HepG2 (cell line): ENCODE measurements around the gene TP53TG5. TPM values are rescaled to one million over a fixed set of nuclear protein-coding genes. Genes with fewer than 3 reads are reported as not detected.

Experiments used
- ATAC-seq: fragments of 200-7000 bp; cut with Tn5 transposase; 3 replicates; pipeline ENCODE4 v1.9.1; 2020; ENCODE audit warnings: mild to moderate bottlenecking, moderate library complexity
- BruUV-seq: library from RNA; stranded (reverse); fragments of 400-500 nt; replicated peaks from 2 replicates; lab custom pipeline; 2021; lab: Mats Ljungman, UMichigan
- CTCF ChIA-PET: fragments of 300-600 bp; formaldehyde crosslinking; extraction: SDS; loops from one replicate; lab custom pipeline; 2021; ENCODE audit warnings: low total read pairs, inconsistent platforms, low intra/inter-chr PET ratio; lab: Yijun Ruan, JAX
- POLR2A ChIA-PET: fragments of 350-600 bp; sonication (Branson Sonifier 250); formaldehyde crosslinking; loops from one replicate; lab custom pipeline; 2020; ENCODE audit warnings: antibody characterized with exemption, inconsistent platforms; lab: Yijun Ruan, JAX
- DNase-seq: peaks from one replicate; pipeline ENCODE4 v3.0.0-alpha.2; 2015; ENCODE audit warnings: low spot score
- FAIRE-seq: peaks from 3 replicates; lab custom pipeline; 2011; peaks lifted over from hg19 to GRCh38; lab: Jason Lieb, UNC
- H2AFZ ChIP-seq: one replicate; pipeline ENCODE4 v1.6.1; 2011; ENCODE audit warnings: low read length, inconsistent platforms
- H3K27ac ChIP-seq: fragments of 300-600 bp; 3 replicates; pipeline ENCODE4 v1.8.0; 2011; ENCODE audit warnings: mixed run types, mild to moderate bottlenecking, mixed read lengths, low read length, inconsistent platforms; ENCODE audit not compliant: insufficient read depth; ENCODE audit errors: extremely low read length
- H3K27me3 ChIP-seq, 2 experiments: fragments of 200-600 bp in 1 of 2; 2 replicates in 1 of 2; 3 replicates in 1 of 2; pipeline versions ENCODE4 v1.6.0 to v1.8.0; 2011; ENCODE audit warnings: low read length in 2 of 2, mild to moderate bottlenecking in 2 of 2, moderate library complexity in 2 of 2, inconsistent platforms in 1 of 2; ENCODE audit not compliant: insufficient read depth in 2 of 2, control insufficient read depth in 1 of 2
- H3K36me3 ChIP-seq, 2 experiments: fragments of 200-600 bp in 1 of 2; replicated peaks in 1 of 2; 2 replicates in 1 of 2; 3 replicates in 1 of 2; pipeline versions ENCODE4 v1.5.1 to v1.8.0; 2011; ENCODE audit warnings: low read length in 2 of 2, inconsistent platforms in 1 of 2; ENCODE audit not compliant: insufficient read depth in 2 of 2, control insufficient read depth in 1 of 2
- H3K4me1 ChIP-seq: 2 replicates; pipeline ENCODE4 v1.5.1; 2012; ENCODE audit warnings: low read length, inconsistent platforms; ENCODE audit not compliant: insufficient read depth
- H3K4me2 ChIP-seq: 2 replicates; pipeline ENCODE4 v1.6.0; 2011; ENCODE audit warnings: low read depth, low read length, inconsistent platforms
- H3K4me3 ChIP-seq, 3 experiments: fragments of 200-600 bp in 1 of 3; sonication (generic), shearing (Covaris generic) in 1 of 3; replicated peaks in 1 of 3; 2 replicates each; pipeline ENCODE4 v1.5.1; 2011 to 2016; ENCODE audit warnings: low read length in 3 of 3, inconsistent platforms in 2 of 3, low read depth in 2 of 3, mild to moderate bottlenecking in 2 of 3, control low read depth in 1 of 3, mixed read lengths in 1 of 3; ENCODE audit not compliant: insufficient read depth in 1 of 3
- H3K79me2 ChIP-seq: one replicate; pipeline ENCODE4 v1.6.1; 2011; ENCODE audit warnings: low read length, inconsistent platforms; ENCODE audit not compliant: insufficient read depth
- H3K9ac ChIP-seq: 2 replicates; pipeline ENCODE4 v1.6.0; 2011; ENCODE audit warnings: mild to moderate bottlenecking, low read depth, low read length, inconsistent platforms; ENCODE audit not compliant: insufficient read depth
- H3K9me3 ChIP-seq: 2 replicates; pipeline ENCODE4 v1.5.1; 2012; ENCODE audit warnings: mild to moderate bottlenecking, low read length
- H4K20me1 ChIP-seq: 2 replicates; pipeline ENCODE4 v1.6.0; 2011; ENCODE audit warnings: inconsistent platforms, mild to moderate bottlenecking, low read length, moderate library complexity; ENCODE audit not compliant: insufficient read depth
- ARNT ChIP-seq: fragments of 450-650 bp; IDR thresholded peaks from 2 replicates; pipeline ENCODE4 v1.6.1; 2017
- GLI4 ChIP-seq: sonication (generic); formaldehyde crosslinking; IDR thresholded peaks from 2 replicates; pipeline ENCODE4 v1.5.1; 2020; ENCODE audit warnings: missing genetic modification reagents, mild to moderate bottlenecking, moderate library complexity, borderline replicate concordance
- JUNB ChIP-seq: sonication (generic); formaldehyde crosslinking; IDR thresholded peaks from 2 replicates; pipeline ENCODE4 v1.8.0; 2022; ENCODE audit warnings: missing genetic modification reagents, mild to moderate bottlenecking, borderline replicate concordance
- KAT2B ChIP-seq: fragments of 150-350 bp; IDR thresholded peaks from 2 replicates; pipeline ENCODE4 v1.6.1; 2014; ENCODE audit warnings: low read depth, low read length, borderline replicate concordance
- MAF1 ChIP-seq: sonication (generic); formaldehyde crosslinking; IDR thresholded peaks from 2 replicates; pipeline ENCODE4 v1.5.0; 2020; ENCODE audit warnings: missing genetic modification reagents, borderline replicate concordance
- MED8 ChIP-seq: sonication (generic); formaldehyde crosslinking; IDR thresholded peaks from 2 replicates; pipeline ENCODE4 v1.8.1; 2023; ENCODE audit warnings: mild to moderate bottlenecking, missing genetic modification reagents; ENCODE audit not compliant: insufficient replicate concordance
- RARG ChIP-seq: sonication (generic); formaldehyde crosslinking; IDR thresholded peaks from 2 replicates; pipeline ENCODE4 v1.4.0; 2020; ENCODE audit warnings: low read depth, mild to moderate bottlenecking, missing genetic modification reagents
- REPIN1 ChIP-seq: sonication (generic); formaldehyde crosslinking; IDR thresholded peaks from 2 replicates; pipeline ENCODE4 v1.8.0; 2022; ENCODE audit warnings: missing genetic modification reagents, low read depth, mild to moderate bottlenecking, borderline replicate concordance
- U2AF2 ChIP-seq: fragments of 200-400 bp; formaldehyde crosslinking; IDR thresholded peaks from 2 replicates; pipeline ENCODE4 v1.6.1; 2017; ENCODE audit warnings: low read depth, mild to moderate bottlenecking, low read length
- ZBTB43 ChIP-seq: sonication (generic); formaldehyde crosslinking; conservative IDR thresholded peaks from 2 replicates; pipeline ENCODE4 v1.4.0; 2020; ENCODE audit warnings: missing genetic modification reagents
- ZKSCAN5 ChIP-seq: sonication (generic); formaldehyde crosslinking; IDR thresholded peaks from 2 replicates; pipeline ENCODE4 v1.5.1; 2020; ENCODE audit warnings: mild to moderate bottlenecking, missing genetic modification reagents
- ZNF34 ChIP-seq: sonication (generic); formaldehyde crosslinking; IDR thresholded peaks from 2 replicates; pipeline ENCODE4 v1.4.0; 2020; ENCODE audit warnings: mild to moderate bottlenecking, missing genetic modification reagents, borderline replicate concordance
- ZNF580 ChIP-seq: IDR thresholded peaks from 2 replicates; pipeline ENCODE4 v1.6.1; 2016; ENCODE audit warnings: low read depth, borderline replicate concordance
- ZNF616 ChIP-seq: sonication (generic); formaldehyde crosslinking; IDR thresholded peaks from 2 replicates; pipeline ENCODE4 v1.5.0; 2020; ENCODE audit warnings: low read depth, mild to moderate bottlenecking, missing genetic modification reagents
- ZNF761 ChIP-seq: sonication (generic); formaldehyde crosslinking; conservative IDR thresholded peaks from 2 replicates; pipeline ENCODE4 v1.4.0; 2020; ENCODE audit warnings: mild to moderate bottlenecking, missing genetic modification reagents
- in situ Hi-C: cut with HindIII; loops from 2 replicates; pipeline ENCODE4 v1.10.0; 2017; ENCODE audit warnings: low pct_unique_long_range_greater_than_20kb; ENCODE audit not compliant: extremely low pct_ligation_motif_present
- intact Hi-C: fragments of 100-400 bp; cut with micrococcal nuclease; formaldehyde crosslinking; loops from one replicate; pipeline ENCODE4 v1.10.0; 2022; ENCODE audit not compliant: unreplicated experiment
- polyA plus RNA-seq, 8 experiments: library from polyadenylated mRNA; depleted of rRNA in 3 of 8; stranded (reverse) in 7 of 8; unstranded in 1 of 8; fragments of >200 nt; fragmentation: Illumina TruSeq in 4 of 8; extraction: Trizol in 4 of 8; gene quantifications; 2 replicates each; pipeline versions ENCODE4 v1.2.1 to v1.2.3, GENCODE V29; 2011 to 2016; ENCODE audit warnings: low read depth in 4 of 8, missing spikeins in 1 of 8, mixed read lengths in 1 of 8; ENCODE audit not compliant: insufficient read depth in 1 of 8
- total RNA-seq, 5 experiments: library from RNA; depleted of rRNA; stranded (reverse); fragments of >200 nt; fragmentation: Illumina TruSeq; extraction: Trizol; gene quantifications; 2 replicates each; pipeline ENCODE4 v1.2.3, GENCODE V29; 2016; ENCODE audit warnings: low read depth in 1 of 5
- TF ChIP-seq, protein P1 (sequence below): sonication (generic); formaldehyde crosslinking; IDR thresholded peaks from 2 replicates; pipeline ENCODE4 v1.4.0; 2020; ENCODE audit warnings: missing genetic modification reagents

Gene TP53TG5
- total and polyA plus RNA-seq, 2 of the 13 experiments (the other 11 are each of a cell fraction or from before 2014, with no cell fraction given): 0.11 TPM; not detected in 1

DNA sequence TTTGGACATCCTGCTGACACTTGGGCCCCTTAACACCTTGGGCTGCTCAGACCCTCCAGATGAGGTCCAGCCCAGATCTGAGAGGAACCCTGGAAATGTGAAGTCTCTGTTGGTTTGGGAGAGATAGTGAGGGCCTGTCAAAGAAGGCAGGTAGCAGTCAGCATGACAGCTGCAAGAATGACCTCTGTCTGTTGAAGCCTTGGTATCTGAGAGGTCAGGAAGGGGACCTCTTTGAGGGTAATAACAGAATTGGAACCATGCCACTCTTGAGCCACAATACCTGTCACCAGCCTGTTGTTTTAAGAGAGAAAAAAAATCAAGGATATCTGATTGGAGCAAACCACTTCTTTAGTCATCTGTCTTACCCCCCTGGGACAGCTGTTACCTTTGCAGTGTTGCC, 11.0 kb downstream of the TP53TG5 start:
- TF ChIP-seq ZBTB43 (CRISPR knock-in tag): no peak
- no peak for TF ChIP-seq GLI4
- no peak for TF ChIP-seq REPIN1 (CRISPR knock-in tag)
- no peak for TF ChIP-seq U2AF2
- TF ChIP-seq MAF1 (CRISPR knock-in tag): no peak
- TF ChIP-seq ZNF616 (CRISPR knock-in tag): no peak
- TF ChIP-seq ZNF580 (CRISPR knock-in tag): no peak
- TF ChIP-seq ZNF34 (CRISPR knock-in tag): no peak
- TF ChIP-seq JUNB: no peak
- TF ChIP-seq ARNT: no peak
- TF ChIP-seq ZKSCAN5: no peak
- TF ChIP-seq, protein P1, sequence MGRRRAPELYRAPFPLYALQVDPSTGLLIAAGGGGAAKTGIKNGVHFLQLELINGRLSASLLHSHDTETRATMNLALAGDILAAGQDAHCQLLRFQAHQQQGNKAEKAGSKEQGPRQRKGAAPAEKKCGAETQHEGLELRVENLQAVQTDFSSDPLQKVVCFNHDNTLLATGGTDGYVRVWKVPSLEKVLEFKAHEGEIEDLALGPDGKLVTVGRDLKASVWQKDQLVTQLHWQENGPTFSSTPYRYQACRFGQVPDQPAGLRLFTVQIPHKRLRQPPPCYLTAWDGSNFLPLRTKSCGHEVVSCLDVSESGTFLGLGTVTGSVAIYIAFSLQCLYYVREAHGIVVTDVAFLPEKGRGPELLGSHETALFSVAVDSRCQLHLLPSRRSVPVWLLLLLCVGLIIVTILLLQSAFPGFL (CRISPR knock-in tag): no peak
- TF ChIP-seq RARG: no peak
- no peak for TF ChIP-seq KAT2B
- no peak for TF ChIP-seq ZNF761 (CRISPR knock-in tag)
- TF ChIP-seq MED8 (CRISPR knock-in tag): no peak

More for the DNA sequence above, 11.0 kb downstream of the TP53TG5 start:
- H3K4me3 ChIP-seq: no peak overlapping the region
- no peak overlapping the region for H3K9ac ChIP-seq
- CTCF ChIA-PET: no interaction called here
- H3K27ac ChIP-seq: no peak overlapping the region
- in situ Hi-C loops: no loop called here
- H2AFZ ChIP-seq: no peak overlapping the region
- intact Hi-C loops: no loop called here
- no peak overlapping the region for H3K4me2 ChIP-seq
- no peaks in the 10 kb centered on the region; a peak in 1 of 5 replicates for H3K27me3 ChIP-seq
- POLR2A ChIA-PET: interaction anchor here (2.0 to 29.5 kb wide), 2 partner anchors 24 to 44 kb away, joined by 5 to 1422 read pairs; partner anchors contain the start of gene SDC4
- ATAC-seq: no peak
- H4K20me1 ChIP-seq: peaks cover 5% of the 10 kb centered on the region; the same call in 1 of the 2 replicates
- peaks cover 34% of the 10 kb centered on the region for H3K4me1 ChIP-seq
- BruUV-seq: no TSS peak
- DNase-seq: no peak
- peaks cover 20 to 32% of the 10 kb centered on the region in 2 experiments for H3K36me3 ChIP-seq
- H3K9me3 ChIP-seq: no peaks in the 10 kb centered on the region
- peaks cover 13% of the 10 kb centered on the region for H3K79me2 ChIP-seq
- FAIRE-seq: no peak
